K562 (cell line): ENCODE data around the gene SERPINH1. TPM values are rescaled to one million over a fixed set of nuclear protein-coding genes. Genes with fewer than 3 reads are reported as not detected.

Experiments
- BMI1 ChIP-seq: fragments of 150-350 bp; IDR thresholded peaks from 2 replicates; pipeline ENCODE4 v1.6.1; 2014; ENCODE audit warnings: low read length
- CHD1 ChIP-seq: fragments of 200-600 bp; sonication (generic); IDR thresholded peaks from one replicate; pipeline ENCODE4 v1.6.1; 2012; ENCODE audit warnings: mild to moderate bottlenecking, moderate library complexity, low read length, inconsistent platforms
- CXXC5 ChIP-seq: fragments of 250-450 bp; sonication (Bioruptor Pico); IDR thresholded peaks from 2 replicates; pipeline ENCODE4 v1.8.0; 2022; ENCODE audit warnings: inconsistent platforms, mild to moderate bottlenecking, moderate library complexity
- ELF1 ChIP-seq: fragments of 200-800 bp; sonication (Bioruptor generic); IDR thresholded peaks from 2 replicates; pipeline ENCODE4 v1.6.1; 2016; ENCODE audit warnings: missing genetic modification characterization, missing compliant biosample characterization
- GTF2A2 ChIP-seq: IDR thresholded peaks from 2 replicates; pipeline ENCODE4 v1.6.1; 2016; ENCODE audit warnings: mild to moderate bottlenecking, missing genetic modification characterization, missing compliant biosample characterization
- MAZ ChIP-seq, 2 experiments: fragments of 450-650 bp in 1 of 2; sonication (generic) in 1 of 2; formaldehyde crosslinking; IDR thresholded peaks in 1 of 2; conservative IDR thresholded peaks in 1 of 2; 2 replicates each; pipeline versions ENCODE4 v1.4.0 to v1.5.0; 2020; ENCODE audit warnings: mild to moderate bottlenecking in 1 of 2, missing genetic modification reagents in 1 of 2
- NEUROD1 ChIP-seq: fragments of 150-350 bp; IDR thresholded peaks from 2 replicates; pipeline ENCODE4 v1.6.1; 2014; ENCODE audit warnings: borderline replicate concordance, low read length, low read depth; ENCODE audit not compliant: partially characterized antibody
- PCBP1 ChIP-seq: fragments of 200-400 bp; formaldehyde crosslinking; IDR thresholded peaks from 2 replicates; pipeline ENCODE4 v1.6.1; 2018; ENCODE audit warnings: mild to moderate bottlenecking, low read depth, low read length; ENCODE audit not compliant: poor library complexity, severe bottlenecking
- PYGO2 ChIP-seq: fragments of 450-650 bp; IDR thresholded peaks from 2 replicates; pipeline ENCODE4 v1.6.1; 2016; ENCODE audit warnings: mild to moderate bottlenecking, missing genetic modification characterization, moderate library complexity, missing compliant biosample characterization
- RBM39 ChIP-seq: fragments of 200-400 bp; formaldehyde crosslinking; optimal IDR thresholded peaks from 2 replicates; pipeline ENCODE3; 2018; ENCODE audit warnings: low read depth, low read length
- RFX7 ChIP-seq: fragments of 250-450 bp; sonication (Bioruptor Pico); IDR thresholded peaks from 2 replicates; pipeline ENCODE4 v1.5.1; 2021; ENCODE audit warnings: mild to moderate bottlenecking
- RNF2 ChIP-seq: sonication (generic); IDR thresholded peaks from 2 replicates; pipeline ENCODE4 v1.6.1; 2016
- SAFB ChIP-seq: fragments of 200-400 bp; formaldehyde crosslinking; IDR thresholded peaks from 2 replicates; pipeline ENCODE4 v1.6.1; 2017; ENCODE audit warnings: low read depth, low read length, borderline replicate concordance
- SP1 ChIP-seq: sonication (generic); formaldehyde crosslinking; IDR thresholded peaks from 2 replicates; pipeline ENCODE4 v1.8.1; 2022; ENCODE audit warnings: mild to moderate bottlenecking, missing genetic modification reagents
- TBP ChIP-seq: optimal IDR thresholded peaks from 2 replicates; pipeline ENCODE3; 2011; ENCODE audit warnings: low read depth, low read length, improper control_type of control experiment
- TCF3 ChIP-seq: sonication (generic); formaldehyde crosslinking; IDR thresholded peaks from 2 replicates; pipeline ENCODE4 v1.4.0; 2020; ENCODE audit warnings: mild to moderate bottlenecking, missing genetic modification reagents
- TGIF2 ChIP-seq: sonication (generic); formaldehyde crosslinking; IDR thresholded peaks from 2 replicates; pipeline ENCODE4 v1.8.1; 2022; ENCODE audit warnings: mild to moderate bottlenecking, missing genetic modification reagents, moderate library complexity
- ZNF174 ChIP-seq: fragments of 250-450 bp; sonication (Bioruptor Pico); IDR thresholded peaks from 2 replicates; pipeline ENCODE4 v1.4.0; 2020; ENCODE audit warnings: mild to moderate bottlenecking
- ZNF184 ChIP-seq: sonication (generic); formaldehyde crosslinking; IDR thresholded peaks from 2 replicates; pipeline ENCODE4 v1.5.0; 2020; ENCODE audit warnings: missing genetic modification reagents
- ZNF197 ChIP-seq: fragments of 200-800 bp; sonication (Bioruptor generic); IDR thresholded peaks from 2 replicates; pipeline ENCODE4 v1.6.1; 2016; ENCODE audit warnings: low read depth, missing genetic modification characterization, missing compliant biosample characterization
- ZNF263 ChIP-seq: sonication (generic); formaldehyde crosslinking; IDR thresholded peaks from 2 replicates; pipeline ENCODE4 v1.8.0; 2022; ENCODE audit warnings: mild to moderate bottlenecking, missing genetic modification reagents, borderline replicate concordance
- ZNF444 ChIP-seq: fragments of 250-450 bp; sonication (Bioruptor Pico); IDR thresholded peaks from 2 replicates; pipeline ENCODE4 v1.4.0; 2020; ENCODE audit warnings: mild to moderate bottlenecking, moderate library complexity
- polyA plus RNA-seq, 8 experiments: library from polyadenylated mRNA; depleted of rRNA in 4 of 8; stranded (reverse) in 5 of 8; unstranded in 3 of 8; fragments of >200 nt; fragmentation: Nextera tagmentation in 2 of 8; fragmentation: Illumina TruSeq in 1 of 8; extraction: Ambion mirVana in 2 of 8; extraction: Trizol in 1 of 8; gene quantifications; 2 replicates each; pipeline versions ENCODE4 v1.2.1 to v1.2.3, GENCODE V29; 2011 to 2014; ENCODE audit warnings: inconsistent platforms in 1 of 8, missing spikeins in 1 of 8
- total RNA-seq, 7 experiments: library from RNA; depleted of rRNA in 6 of 7; stranded (reverse); fragments of >200 nt in 6 of 7; fragmentation: Illumina TruSeq in 2 of 7; extraction: Trizol in 2 of 7; gene quantifications; 2 replicates each; pipeline versions ENCODE4 v1.2.1 to v1.2.3, GENCODE V29; 2011 to 2021; ENCODE audit warnings: low replicate concordance in 1 of 7
- TF ChIP-seq, protein P1 (sequence below): fragments of 250-450 bp; sonication (Bioruptor Pico); IDR thresholded peaks from 2 replicates; pipeline ENCODE4 v1.9.0; 2021; ENCODE audit warnings: mild to moderate bottlenecking, inconsistent platforms
- TF ChIP-seq, protein P2 (sequence below): sonication (generic); formaldehyde crosslinking; IDR thresholded peaks from 2 replicates; pipeline ENCODE4 v1.8.0; 2022; ENCODE audit warnings: mild to moderate bottlenecking, missing genetic modification reagents
- TF ChIP-seq, protein P3 (sequence below): sonication (generic); formaldehyde crosslinking; IDR thresholded peaks from 2 replicates; pipeline ENCODE4 v1.8.0; 2022; ENCODE audit warnings: mild to moderate bottlenecking, missing genetic modification reagents

SERPINH1 gene
- total and polyA plus RNA-seq, 9 of the 15 experiments (the other 6 are each of a cell fraction or from before 2014, with no cell fraction given) = 2.8 to 106 (median 67.9) TPM

DNA sequence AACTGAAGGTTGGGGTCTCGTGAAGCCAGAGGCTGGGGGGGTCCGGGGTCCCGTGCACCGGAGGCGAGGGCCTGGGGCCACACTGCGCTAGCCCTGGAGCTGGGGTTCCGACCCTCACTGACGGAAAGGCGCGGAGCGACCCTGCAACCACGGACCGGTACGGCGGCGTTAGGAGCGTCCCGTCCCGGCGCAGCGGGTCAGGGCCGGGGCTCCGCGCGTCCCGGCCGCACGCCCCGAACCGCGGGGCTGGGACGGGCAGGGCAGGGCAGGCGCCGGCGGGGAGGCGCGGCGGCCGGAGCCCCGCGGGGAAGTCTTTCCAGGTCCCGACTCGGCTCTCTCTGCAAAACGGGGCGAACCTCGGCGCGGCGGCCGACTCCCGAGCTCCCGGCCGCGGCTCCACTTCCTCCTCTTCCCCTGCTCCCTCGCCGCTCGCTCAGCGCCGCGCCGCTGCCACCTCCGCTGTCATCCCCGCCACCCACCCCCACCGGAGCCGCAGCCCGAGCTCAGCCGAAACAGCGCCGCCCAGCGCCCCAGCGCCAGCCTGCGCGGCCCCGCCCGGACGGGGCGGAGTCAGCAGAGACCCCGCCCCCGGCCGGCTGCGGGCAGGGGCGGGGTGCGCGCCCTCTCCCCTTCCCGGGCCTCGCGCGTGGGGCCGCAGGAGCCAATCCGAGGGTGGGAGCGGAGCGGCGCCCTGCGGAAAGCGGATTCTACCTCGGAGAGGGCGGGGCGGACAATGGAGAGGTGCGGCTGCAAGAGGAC is 36.4 kb upstream of the SERPINH1 start, which contains the start of gene GDPD5 (continued):
- TF ChIP-seq ZNF197 (no peak), RFX7 (CRISPR knock-in tag) (no peak), ZNF184 (no peak), ZNF174 (no peak), TBP (peak; percentile 28), TGIF2 (CRISPR knock-in tag) (no peak), TCF3 (CRISPR knock-in tag) (no peak), MAZ (CRISPR knock-in tag; conservative IDR thresholded peaks at IDR 0.05 in 1 of 2, IDR thresholded peaks at IDR 0.05 in 1 of 2) (peak; percentile 36 to 97; a peak in 3 of 4 replicates), ZNF444 (CRISPR knock-in tag) (no peak), ELF1 (tag) (no peak; the same call in 1 of the 2 replicates), NEUROD1 (peak; percentile 54), CXXC5 (CRISPR knock-in tag) (peak; percentile 83), GTF2A2 (tag) (no peak), PYGO2 (tag) (no peak), CHD1 (peak; percentile 43), SP1 (0 out of 2 replicates have a peak, but pooled peaks have one; percentile 23), ZNF263 (peak; percentile 40; the same call in 1 of the 2 replicates), BMI1 (no peak), RNF2 (no peak; the same call in 1 of the 2 replicates), RBM39 (no peak), PCBP1 (peak; percentile 60), SAFB (peak; percentile 78; the same call in 1 of the 2 replicates)
- TF ChIP-seq, protein P1, sequence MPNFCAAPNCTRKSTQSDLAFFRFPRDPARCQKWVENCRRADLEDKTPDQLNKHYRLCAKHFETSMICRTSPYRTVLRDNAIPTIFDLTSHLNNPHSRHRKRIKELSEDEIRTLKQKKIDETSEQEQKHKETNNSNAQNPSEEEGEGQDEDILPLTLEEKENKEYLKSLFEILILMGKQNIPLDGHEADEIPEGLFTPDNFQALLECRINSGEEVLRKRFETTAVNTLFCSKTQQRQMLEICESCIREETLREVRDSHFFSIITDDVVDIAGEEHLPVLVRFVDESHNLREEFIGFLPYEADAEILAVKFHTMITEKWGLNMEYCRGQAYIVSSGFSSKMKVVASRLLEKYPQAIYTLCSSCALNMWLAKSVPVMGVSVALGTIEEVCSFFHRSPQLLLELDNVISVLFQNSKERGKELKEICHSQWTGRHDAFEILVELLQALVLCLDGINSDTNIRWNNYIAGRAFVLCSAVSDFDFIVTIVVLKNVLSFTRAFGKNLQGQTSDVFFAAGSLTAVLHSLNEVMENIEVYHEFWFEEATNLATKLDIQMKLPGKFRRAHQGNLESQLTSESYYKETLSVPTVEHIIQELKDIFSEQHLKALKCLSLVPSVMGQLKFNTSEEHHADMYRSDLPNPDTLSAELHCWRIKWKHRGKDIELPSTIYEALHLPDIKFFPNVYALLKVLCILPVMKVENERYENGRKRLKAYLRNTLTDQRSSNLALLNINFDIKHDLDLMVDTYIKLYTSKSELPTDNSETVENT (CRISPR knock-in tag) = no peak
- TF ChIP-seq, protein P2, sequence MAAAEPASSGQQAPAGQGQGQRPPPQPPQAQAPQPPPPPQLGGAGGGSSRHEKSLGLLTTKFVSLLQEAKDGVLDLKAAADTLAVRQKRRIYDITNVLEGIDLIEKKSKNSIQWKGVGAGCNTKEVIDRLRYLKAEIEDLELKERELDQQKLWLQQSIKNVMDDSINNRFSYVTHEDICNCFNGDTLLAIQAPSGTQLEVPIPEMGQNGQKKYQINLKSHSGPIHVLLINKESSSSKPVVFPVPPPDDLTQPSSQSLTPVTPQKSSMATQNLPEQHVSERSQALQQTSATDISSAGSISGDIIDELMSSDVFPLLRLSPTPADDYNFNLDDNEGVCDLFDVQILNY (CRISPR knock-in tag) = no peak
- TF ChIP-seq, protein P3, sequence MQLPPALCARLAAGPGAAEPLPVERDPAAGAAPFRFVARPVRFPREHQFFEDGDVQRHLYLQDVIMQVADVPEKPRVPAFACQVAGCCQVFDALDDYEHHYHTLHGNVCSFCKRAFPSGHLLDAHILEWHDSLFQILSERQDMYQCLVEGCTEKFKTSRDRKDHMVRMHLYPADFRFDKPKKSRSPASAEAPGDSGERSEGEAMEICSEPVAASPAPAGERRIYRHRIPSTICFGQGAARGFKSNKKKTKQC (CRISPR knock-in tag) = no peak
